Measurements from ENCODE around the gene JAM3. TPM values are rescaled to one million over a fixed set of nuclear protein-coding genes. Genes with fewer than 3 reads are reported as not detected.

The JAM3 gene
- total RNA-seq, 1 experiment from 2014 or later, result not detected

DNA sequence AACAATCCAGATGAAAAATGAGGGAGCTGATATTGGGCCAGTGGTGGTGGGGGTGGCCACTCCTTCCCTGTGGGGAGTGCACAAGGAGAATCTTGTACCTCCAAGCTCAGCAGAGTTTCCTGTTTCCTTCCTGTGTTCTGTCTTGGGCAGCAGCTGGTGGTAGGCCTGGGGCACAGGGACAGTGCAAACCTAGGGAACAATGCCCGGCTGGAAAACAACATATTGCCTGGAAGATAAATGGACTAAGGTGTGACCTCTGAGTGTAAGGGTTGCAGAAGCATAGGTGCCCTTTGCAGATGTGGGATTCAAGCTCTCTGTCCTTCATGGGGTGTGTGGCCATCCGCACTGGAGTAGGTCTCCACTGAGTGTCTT, 5.8 kb upstream of the JAM3 start:
- TF ChIP-seq, protein P1, sequence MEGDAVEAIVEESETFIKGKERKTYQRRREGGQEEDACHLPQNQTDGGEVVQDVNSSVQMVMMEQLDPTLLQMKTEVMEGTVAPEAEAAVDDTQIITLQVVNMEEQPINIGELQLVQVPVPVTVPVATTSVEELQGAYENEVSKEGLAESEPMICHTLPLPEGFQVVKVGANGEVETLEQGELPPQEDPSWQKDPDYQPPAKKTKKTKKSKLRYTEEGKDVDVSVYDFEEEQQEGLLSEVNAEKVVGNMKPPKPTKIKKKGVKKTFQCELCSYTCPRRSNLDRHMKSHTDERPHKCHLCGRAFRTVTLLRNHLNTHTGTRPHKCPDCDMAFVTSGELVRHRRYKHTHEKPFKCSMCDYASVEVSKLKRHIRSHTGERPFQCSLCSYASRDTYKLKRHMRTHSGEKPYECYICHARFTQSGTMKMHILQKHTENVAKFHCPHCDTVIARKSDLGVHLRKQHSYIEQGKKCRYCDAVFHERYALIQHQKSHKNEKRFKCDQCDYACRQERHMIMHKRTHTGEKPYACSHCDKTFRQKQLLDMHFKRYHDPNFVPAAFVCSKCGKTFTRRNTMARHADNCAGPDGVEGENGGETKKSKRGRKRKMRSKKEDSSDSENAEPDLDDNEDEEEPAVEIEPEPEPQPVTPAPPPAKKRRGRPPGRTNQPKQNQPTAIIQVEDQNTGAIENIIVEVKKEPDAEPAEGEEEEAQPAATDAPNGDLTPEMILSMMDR (IDR thresholded peaks at IDR 0.05; ENCODE audit: unreplicated experiment), result no peak
- H3K27me3 Mint-ChIP-seq (ENCODE audit: unreplicated experiment), result peaks cover 80% of the 10 kb centered on the region
- CTCF ChIA-PET, result no interaction called here
- no TSS peak for BruUV-seq (replicated peaks)
- H3K36me3 Mint-ChIP-seq (ENCODE audit: insufficient read depth, unreplicated experiment), result no peaks in the 10 kb centered on the region
- no peak overlapping the region for H3K27ac Mint-ChIP-seq (ENCODE audit: unreplicated experiment)
- peaks cover 2% of the 10 kb centered on the region for H3K9me3 Mint-ChIP-seq (ENCODE audit: low read depth, unreplicated experiment)
- no peak overlapping the region for H3K4me3 Mint-ChIP-seq (ENCODE audit: low read depth, unreplicated experiment)
- intact Hi-C loops (cut with micrococcal nuclease; ENCODE audit: unreplicated experiment), result no loop called here
- no peak for DNase-seq
- H3K4me1 Mint-ChIP-seq (ENCODE audit: low read depth, unreplicated experiment), result no peaks in the 10 kb centered on the region

DNA sequence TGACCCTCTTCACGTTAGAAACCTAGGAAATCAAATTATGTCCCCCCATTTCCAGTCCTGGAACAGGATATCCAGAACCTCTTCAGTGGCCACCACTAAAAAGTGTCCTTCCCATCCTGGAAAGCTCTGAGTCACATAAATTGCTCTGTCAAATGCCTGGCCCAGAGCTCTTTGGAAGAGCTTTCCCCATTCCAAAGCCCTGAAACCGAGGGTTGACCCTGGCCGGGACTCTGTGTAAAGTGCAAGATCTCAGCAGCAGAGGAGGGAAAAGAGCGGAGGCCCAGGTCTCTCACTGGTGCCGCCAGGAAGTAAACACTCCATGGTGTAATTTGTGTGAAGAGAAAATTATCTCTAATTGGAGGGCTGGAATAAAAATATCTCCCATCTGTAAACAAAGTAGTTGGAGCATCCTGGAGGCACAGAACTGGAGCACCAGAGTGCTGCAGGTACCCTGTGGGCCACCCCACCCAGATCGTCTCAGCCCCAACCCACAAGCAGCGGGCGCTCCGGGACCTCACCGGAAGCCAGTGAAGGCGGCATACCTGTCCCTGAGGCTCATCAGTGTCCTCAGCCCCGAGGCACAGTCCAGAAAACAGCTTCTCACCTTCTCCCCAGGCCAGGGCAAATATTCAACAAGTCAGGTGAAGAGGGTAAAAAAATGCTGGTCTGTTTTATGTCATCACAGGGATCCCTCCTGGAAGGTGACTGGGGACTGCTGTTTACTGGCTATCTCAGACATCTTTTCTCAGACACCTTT, 4.7 kb upstream of the JAM3 start:
- no peaks in the 10 kb centered on the region for H3K36me3 Mint-ChIP-seq (ENCODE audit: insufficient read depth, unreplicated experiment)
- CTCF ChIA-PET, result no interaction called here
- no peak overlapping the region for H3K27ac Mint-ChIP-seq (ENCODE audit: unreplicated experiment)

DNA sequence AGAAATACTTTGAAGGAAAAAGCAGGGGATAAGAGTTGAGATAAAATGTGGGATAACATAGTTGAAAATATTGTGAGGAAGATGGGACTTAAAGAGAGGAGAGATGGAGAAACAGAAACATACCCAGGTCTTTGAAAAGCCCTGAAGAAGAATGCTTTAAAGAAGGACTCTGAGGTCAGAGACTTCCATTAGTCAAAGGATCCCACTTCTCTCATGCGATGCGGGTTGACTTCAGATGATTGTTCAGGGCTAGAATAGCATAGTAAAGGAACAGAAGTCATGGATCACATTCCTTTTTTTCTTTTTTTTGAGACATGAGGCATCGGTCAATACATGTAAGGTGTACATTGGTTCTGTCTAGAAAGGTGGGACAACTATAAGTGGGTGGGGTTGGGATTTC, 3.5 kb upstream of the JAM3 start:
- CTCF ChIA-PET, result no interaction called here
- Mint-ChIP-seq H3K4me3 (ENCODE audit: low read depth, unreplicated experiment) (no peak overlapping the region), H3K4me1 (ENCODE audit: low read depth, unreplicated experiment) (no peaks in the 10 kb centered on the region), H3K36me3 (ENCODE audit: insufficient read depth, unreplicated experiment) (no peaks in the 10 kb centered on the region), H3K9me3 (ENCODE audit: low read depth, unreplicated experiment) (no peaks in the 10 kb centered on the region), H3K27me3 (ENCODE audit: unreplicated experiment) (peaks cover 90% of the 10 kb centered on the region), H3K27ac (ENCODE audit: unreplicated experiment) (no peak overlapping the region)
- TF ChIP-seq, protein P1 (IDR thresholded peaks at IDR 0.05; ENCODE audit: unreplicated experiment), result no peak
- DNase-seq, result no peak
- intact Hi-C loops (cut with micrococcal nuclease; ENCODE audit: unreplicated experiment), result no loop called here
- no TSS peak for BruUV-seq (replicated peaks)

More for the DNA sequence above, 4.7 kb upstream of the JAM3 start:
- TF ChIP-seq, protein P1 (IDR thresholded peaks at IDR 0.05; ENCODE audit: unreplicated experiment), result no peak
- H3K4me1 Mint-ChIP-seq (ENCODE audit: low read depth, unreplicated experiment), result no peaks in the 10 kb centered on the region
- DNase-seq, result no peak
- H3K4me3 Mint-ChIP-seq (ENCODE audit: low read depth, unreplicated experiment), result no peak overlapping the region
- intact Hi-C loops (cut with micrococcal nuclease; ENCODE audit: unreplicated experiment), result no loop called here
- H3K9me3 Mint-ChIP-seq (ENCODE audit: low read depth, unreplicated experiment), result no peaks in the 10 kb centered on the region
- BruUV-seq (replicated peaks), result no TSS peak
- H3K27me3 Mint-ChIP-seq (ENCODE audit: unreplicated experiment), result peaks cover 91% of the 10 kb centered on the region

DNA sequence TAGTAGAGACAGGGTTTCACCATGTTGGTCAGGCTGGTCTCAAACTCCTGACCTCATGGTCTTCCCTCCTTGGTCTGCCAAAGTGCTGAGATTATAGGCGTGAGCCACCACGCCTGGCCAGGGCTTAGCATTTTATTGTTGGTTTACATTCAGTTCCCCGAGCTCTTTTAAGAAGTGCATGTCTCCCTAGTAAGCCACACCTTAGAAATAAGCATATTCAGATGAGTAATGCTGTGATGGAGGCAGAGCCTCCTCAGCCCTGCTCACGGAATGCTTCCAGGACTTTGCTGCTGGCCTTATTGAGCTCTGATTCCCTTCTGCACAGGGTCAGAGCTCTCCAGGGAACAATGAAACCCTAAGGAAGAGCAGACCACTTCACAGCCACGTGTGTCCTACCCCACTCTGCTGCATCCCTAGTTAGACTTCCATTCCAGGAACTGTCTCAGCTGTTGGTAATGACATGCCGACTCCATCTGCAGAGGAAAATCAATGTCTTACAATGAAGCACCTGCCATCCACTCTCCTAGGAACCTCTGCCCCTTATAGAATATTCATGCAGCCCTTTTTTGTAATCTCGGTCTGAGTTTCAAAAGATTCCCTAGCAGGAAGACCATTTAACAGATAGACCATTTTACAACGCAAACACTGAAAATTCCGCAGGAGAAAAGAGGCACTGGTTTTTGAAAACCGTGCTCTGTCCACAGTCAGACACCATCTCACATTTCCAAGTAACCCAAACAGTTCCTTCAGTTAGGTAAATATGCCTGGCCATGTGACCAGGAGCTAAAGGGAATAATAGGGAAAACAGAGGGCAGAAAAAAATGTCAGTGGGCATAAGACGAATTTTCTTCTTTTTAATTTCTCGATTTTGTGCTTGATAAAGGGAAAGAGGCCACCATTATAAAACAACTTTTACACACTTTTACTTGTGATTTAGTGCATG, 1.7 kb upstream of the JAM3 start:
- CTCF ChIA-PET, result no interaction called here
- no peak overlapping the region for H3K27ac Mint-ChIP-seq (ENCODE audit: unreplicated experiment)
- TF ChIP-seq, protein P1 (IDR thresholded peaks at IDR 0.05; ENCODE audit: unreplicated experiment), result no peak
- intact Hi-C loops (cut with micrococcal nuclease; ENCODE audit: unreplicated experiment), result no loop called here
- no peak for DNase-seq
- H3K36me3 Mint-ChIP-seq (ENCODE audit: insufficient read depth, unreplicated experiment), result no peaks in the 10 kb centered on the region
- H3K4me3 Mint-ChIP-seq (ENCODE audit: low read depth, unreplicated experiment), result no peak overlapping the region
- no peaks in the 10 kb centered on the region for H3K9me3 Mint-ChIP-seq (ENCODE audit: low read depth, unreplicated experiment)
- no TSS peak for BruUV-seq (replicated peaks)
- H3K27me3 Mint-ChIP-seq (ENCODE audit: unreplicated experiment), result peaks cover 84% of the 10 kb centered on the region
- no peaks in the 10 kb centered on the region for H3K4me1 Mint-ChIP-seq (ENCODE audit: low read depth, unreplicated experiment)
